Mesothelial cell of epicardium (in vitro differentiated cells): Measurements from ENCODE around the gene SOX18. TPM values are rescaled to one million over a fixed set of nuclear protein-coding genes. Genes with fewer than 3 reads are reported as not detected.
A peak's percentile ranks its signal among the peaks of the same experiment; 100 is the strongest.

Source experiments
- DNase-seq, 2 experiments: peaks; one replicate each; pipeline ENCODE4 v3.0.0; 2021; ENCODE audit warnings: low spot score in 2 of 2; ENCODE audit not compliant: unreplicated experiment in 2 of 2
- H3K27ac Mint-ChIP-seq: 2 replicates; pipeline ENCODE4 v1.8.0; 2021; ENCODE audit warnings: mixed read lengths
- H3K27me3 Mint-ChIP-seq: 2 replicates; pipeline ENCODE4 v1.8.0; 2021; ENCODE audit warnings: low read depth, mixed read lengths
- H3K36me3 Mint-ChIP-seq: 2 replicates; pipeline ENCODE4 v1.8.0; 2021; ENCODE audit warnings: mixed read lengths
- H3K4me1 Mint-ChIP-seq: 2 replicates; pipeline ENCODE4 v1.8.0; 2021; ENCODE audit warnings: mixed read lengths
- H3K4me3 Mint-ChIP-seq: 2 replicates; pipeline ENCODE4 v1.8.0; 2021; ENCODE audit warnings: mild to moderate bottlenecking, moderate library complexity, mixed read lengths
- H3K9me3 Mint-ChIP-seq: 2 replicates; pipeline ENCODE4 v1.8.0; 2021; ENCODE audit warnings: mixed read lengths
- CTCF ChIP-seq: fragments of 200-600 bp; sonication (generic); IDR thresholded peaks from one replicate; pipeline ENCODE4 v1.5.0; 2021; ENCODE audit warnings: antibody characterized with exemption; ENCODE audit not compliant: unreplicated experiment
- total RNA-seq: library from RNA; stranded (reverse); gene quantifications from 3 replicates; pipeline ENCODE4 v1.2.1, GENCODE V29; 2021

Gene SOX18
- total RNA-seq, 1 donor from 2014 or later, result 0.34 TPM

- Mint-ChIP-seq H3K27ac (no peak overlapping the region), H3K9me3 (no peaks in the 10 kb centered on the region), H3K36me3 (no peaks in the 10 kb centered on the region), H3K4me1 (peaks cover 30% of the 10 kb centered on the region), H3K4me3 (no peak overlapping the region), H3K27me3 (peaks cover 7% of the 10 kb centered on the region)
- DNase-seq, result peak; percentile 67 to 87
- peak; percentile 74 for TF ChIP-seq CTCF
Observed at GRCh38 chr20:64057628-64058498, 8.4 kb upstream of the SOX18 start.

- DNase-seq, result no peak
- H3K9me3 Mint-ChIP-seq, result no peaks in the 10 kb centered on the region
- H3K4me1 Mint-ChIP-seq, result peaks cover 25% of the 10 kb centered on the region
- peaks cover 11% of the 10 kb centered on the region for H3K27me3 Mint-ChIP-seq
- H3K4me3 Mint-ChIP-seq, result no peak overlapping the region
- TF ChIP-seq CTCF, result no peak
- H3K27ac Mint-ChIP-seq, result no peak overlapping the region
- H3K36me3 Mint-ChIP-seq, result no peaks in the 10 kb centered on the region
Observed at GRCh38 chr20:64056889-64057627, 7.6 kb upstream of the SOX18 start.

GRCh38 chr20:64056639-64056888 lies 7.1 kb upstream of the SOX18 start:
- TF ChIP-seq CTCF, result no peak
- Mint-ChIP-seq H3K27me3 (peaks cover 16% of the 10 kb centered on the region), H3K9me3 (no peaks in the 10 kb centered on the region), H3K4me1 (peaks cover 23% of the 10 kb centered on the region), H3K4me3 (no peak overlapping the region), H3K36me3 (no peaks in the 10 kb centered on the region), H3K27ac (no peak overlapping the region)
- no peak for DNase-seq

- H3K27ac Mint-ChIP-seq, result no peak overlapping the region
- H3K4me1 Mint-ChIP-seq, result peaks cover 23% of the 10 kb centered on the region
- TF ChIP-seq CTCF, result no peak
- H3K4me3 Mint-ChIP-seq, result no peak overlapping the region
- peaks cover 21% of the 10 kb centered on the region for H3K27me3 Mint-ChIP-seq
- DNase-seq, result no peak
- no peaks in the 10 kb centered on the region for H3K9me3 Mint-ChIP-seq
- no peaks in the 10 kb centered on the region for H3K36me3 Mint-ChIP-seq
Observed at GRCh38 chr20:64055893-64056638, 6.6 kb upstream of the SOX18 start.

- Mint-ChIP-seq H3K9me3 (no peaks in the 10 kb centered on the region), H3K27ac (no peak overlapping the region), H3K27me3 (peaks cover 27% of the 10 kb centered on the region), H3K4me3 (no peak overlapping the region), H3K4me1 (peaks cover 23% of the 10 kb centered on the region), H3K36me3 (no peaks in the 10 kb centered on the region)
- no peak for TF ChIP-seq CTCF
- no peak for DNase-seq
Observed at GRCh38 chr20:64055396-64055892, 6.0 kb upstream of the SOX18 start.
